NCI-H128 (cell line): ENCODE data around the gene CCNC.

Experiments
- DNase-seq: peaks from one replicate; lab custom pipeline; 2025; ENCODE audit not compliant: unreplicated experiment; lab: John Stamatoyannopoulos, UW

The CCNC gene

DNA sequence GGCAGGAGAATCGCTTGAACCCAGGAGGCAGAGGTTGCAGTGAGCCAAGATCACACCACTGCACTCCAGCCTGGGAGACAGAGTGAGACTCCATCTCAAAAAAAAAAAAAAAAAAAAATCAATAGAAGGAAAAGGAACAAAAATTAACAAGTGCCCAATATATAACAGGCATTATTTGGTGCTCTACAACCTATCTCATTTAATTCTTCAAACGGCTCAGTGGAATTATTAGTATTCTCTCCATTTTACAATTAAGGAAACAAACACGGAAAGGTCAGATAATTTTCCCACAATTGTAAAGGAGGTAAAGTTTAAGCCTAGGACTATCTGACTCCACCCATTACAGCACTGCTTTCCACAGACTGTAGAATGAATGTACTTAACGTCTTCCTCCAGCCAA, 19.8 kb downstream of the CCNC start:
- DNase-seq = no peak

DNA sequence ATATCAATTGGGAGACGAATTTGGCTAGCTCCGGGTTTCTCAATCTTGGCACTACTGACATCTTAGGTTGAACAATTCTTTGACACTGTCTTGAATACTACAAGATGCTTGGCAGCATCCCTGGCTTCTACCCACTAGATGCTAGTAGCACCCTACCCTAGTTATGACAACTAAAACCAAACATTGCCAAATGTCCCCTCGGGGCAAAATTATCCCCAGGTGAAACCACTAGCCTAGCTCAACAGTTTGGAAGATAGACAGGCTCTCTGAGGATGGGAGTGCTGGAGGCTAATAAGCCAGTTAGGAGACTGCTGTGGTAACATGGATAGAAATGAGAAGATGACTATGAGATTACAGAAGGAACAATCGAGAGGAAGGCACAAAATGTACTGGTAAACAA, 20.9 kb downstream of the CCNC start:
- DNase-seq = no peak

- DNase-seq = no peak
Observed at GRCh38 chr6:99545442-99545841, 23.0 kb downstream of the CCNC start.

- DNase-seq = no peak
Observed at GRCh38 chr6:99543968-99544367, 24.5 kb downstream of the CCNC start.

- DNase-seq = no peak
Observed at GRCh38 chr6:99530627-99531026, 37.8 kb downstream of the CCNC start.

GRCh38 chr6:99522531-99522930, 45.9 kb downstream of the CCNC start:
- no peak for DNase-seq

GRCh38 chr6:99521633-99522151, 46.8 kb downstream of the CCNC start:
- DNase-seq = no peak

- peak; percentile 26 for DNase-seq
Observed at GRCh38 chr6:99520855-99521632, 47.4 kb downstream of the CCNC start.

DNA sequence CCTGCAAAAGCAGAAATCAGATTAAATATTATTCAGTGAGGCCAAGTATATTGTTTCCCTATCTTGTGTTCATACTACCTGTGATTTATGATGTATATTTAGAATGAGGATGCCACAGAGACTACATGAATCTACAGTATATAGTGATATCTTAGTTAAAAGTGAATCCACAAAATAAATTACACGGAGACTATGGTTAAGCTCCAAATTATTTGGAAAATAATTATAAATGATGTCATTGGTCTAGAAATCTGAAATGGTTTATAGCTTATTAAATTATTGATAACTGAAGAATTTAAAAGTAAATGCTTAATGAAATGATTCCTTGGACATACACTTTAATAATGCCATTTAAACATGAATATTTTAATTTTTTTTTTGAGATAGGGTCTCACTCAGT, 49.0 kb downstream of the CCNC start:
- DNase-seq = no peak

- DNase-seq = no peak
Observed at GRCh38 chr6:99514089-99514488, 54.4 kb downstream of the CCNC start.

DNA sequence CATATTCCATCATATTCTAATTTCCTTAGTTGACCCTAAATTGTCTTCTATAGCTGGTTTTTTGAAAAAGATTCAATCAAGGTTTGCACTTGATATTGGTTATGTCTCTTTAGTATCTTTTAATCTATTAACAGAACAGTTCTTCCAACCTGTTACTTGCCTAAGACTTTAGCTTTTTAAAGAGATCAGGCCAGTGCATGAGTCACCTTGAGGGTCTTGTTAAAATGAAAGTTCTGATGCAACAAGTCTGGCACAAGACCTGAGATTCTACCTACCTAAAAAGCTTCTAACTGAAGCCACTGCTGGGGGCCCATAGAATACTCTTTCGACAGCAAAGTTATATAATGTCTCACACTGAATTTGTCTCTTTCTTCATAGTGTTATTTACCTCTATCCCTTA, 56.4 kb downstream of the CCNC start:
- no peak for DNase-seq

GRCh38 chr6:99507648-99508047, 60.8 kb downstream of the CCNC start:
- no peak for DNase-seq

DNA sequence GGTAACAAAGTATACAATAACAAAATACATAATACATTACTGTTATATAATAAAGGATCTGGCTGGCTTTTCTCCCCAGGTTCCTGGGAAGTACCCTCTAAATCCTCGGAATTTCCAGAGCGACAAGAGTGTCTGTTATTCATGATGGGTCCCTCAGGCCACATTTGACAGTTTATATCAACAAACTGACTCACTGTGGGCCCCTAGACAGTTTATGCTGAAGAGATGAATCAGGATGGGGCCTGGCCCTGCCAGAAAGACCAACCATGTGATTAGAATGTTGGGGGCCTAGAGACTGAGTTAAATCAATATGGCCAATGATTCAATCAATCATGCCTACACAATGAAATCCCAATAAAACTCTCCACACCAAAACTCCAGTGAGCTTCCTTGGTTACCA, 66.7 kb downstream of the CCNC start:
- DNase-seq = no peak

GRCh38 chr6:99498421-99498820, 70.0 kb downstream of the CCNC start:
- no peak for DNase-seq

GRCh38 chr6:99495466-99495865, 73.0 kb downstream of the CCNC start:
- no peak for DNase-seq
